Inflammatory macrophage treated with lipopolysaccharide for 4 hours (primary cell): ENCODE data around the gene OAF.
"Not testable (repeated sequence)": the region's sequence is repeated elsewhere in the genome, so short reads cannot be mapped to it uniquely, and the experiment has no call there.

ENCODE experiments used
- DNase-seq: peaks from one replicate; pipeline ENCODE4 v3.0.0-alpha.2; 2020

OAF gene

DNA sequence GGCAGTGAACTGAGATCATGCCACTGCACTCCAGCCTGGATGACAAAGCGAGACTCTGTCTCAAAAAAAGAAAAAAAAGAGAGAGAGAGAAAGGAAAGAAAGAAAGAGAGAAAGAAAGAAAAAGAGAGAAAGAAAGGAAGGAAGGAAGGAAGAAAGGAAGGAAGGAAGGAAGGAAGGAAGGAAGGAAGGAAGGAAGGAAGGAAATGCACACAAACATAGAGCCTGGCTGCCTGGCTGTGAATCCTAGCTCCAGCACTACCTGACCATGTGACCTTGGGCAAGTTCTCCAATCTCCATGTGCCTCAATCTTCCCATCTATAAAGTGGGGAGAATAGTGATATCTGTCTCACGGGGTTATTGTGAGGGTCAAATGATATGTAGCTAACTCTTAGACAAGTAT, 63.1 kb downstream of the OAF start:
- not testable (repeated sequence) for DNase-seq

DNA sequence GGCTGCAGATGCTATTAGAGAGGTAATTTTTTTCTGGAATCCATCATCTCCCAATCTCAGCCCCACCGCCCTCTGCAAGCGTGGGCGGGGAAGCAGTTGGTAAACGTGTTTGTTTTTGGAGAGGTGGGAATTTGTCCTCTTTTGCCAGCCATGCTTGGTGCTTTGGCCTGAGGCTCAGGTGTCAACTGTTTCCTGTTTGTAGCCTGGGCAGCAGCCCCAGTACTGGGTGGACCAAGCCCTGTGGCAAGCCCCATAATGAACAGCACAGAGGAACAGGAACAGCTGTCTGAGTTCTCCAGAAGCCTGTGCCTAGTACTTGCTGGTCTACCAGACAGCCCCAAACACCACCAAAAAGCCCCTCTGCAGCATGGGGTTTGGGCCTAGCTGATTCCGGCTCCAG, 68.7 kb downstream of the OAF start:
- DNase-seq = no peak
